Stimulated activated CD4-positive, alpha-beta T cell treated with anti-CD3 and anti-CD28 coated beads, Interleukin-4, amount 100 ng/mL, for 24 hours (primary cell): ENCODE results near the gene STAM.

Experiments
- DNase-seq: peaks from one replicate; pipeline ENCODE4 v3.0.0-alpha.2; 2020

STAM gene

DNA sequence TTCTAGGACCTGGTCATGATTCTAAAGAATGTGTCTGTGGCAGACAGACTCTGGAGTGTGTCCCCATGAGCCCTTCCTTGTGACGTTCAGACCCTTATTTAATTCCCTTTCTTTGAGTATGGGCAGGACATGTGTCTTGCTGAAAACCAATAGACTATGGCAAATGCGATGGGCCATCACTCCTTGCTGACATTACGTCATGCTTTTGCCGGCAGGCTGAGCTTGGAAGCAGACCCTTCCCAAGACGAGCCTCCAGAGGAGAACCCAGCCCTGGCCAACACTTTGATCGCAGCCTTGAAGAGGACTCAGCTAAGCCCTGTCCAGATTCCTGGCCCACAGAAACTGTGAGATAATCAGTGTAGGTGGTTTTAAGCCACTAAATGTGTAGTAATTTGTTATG, 89.7 kb downstream of the STAM start:
- no peak for DNase-seq

DNA sequence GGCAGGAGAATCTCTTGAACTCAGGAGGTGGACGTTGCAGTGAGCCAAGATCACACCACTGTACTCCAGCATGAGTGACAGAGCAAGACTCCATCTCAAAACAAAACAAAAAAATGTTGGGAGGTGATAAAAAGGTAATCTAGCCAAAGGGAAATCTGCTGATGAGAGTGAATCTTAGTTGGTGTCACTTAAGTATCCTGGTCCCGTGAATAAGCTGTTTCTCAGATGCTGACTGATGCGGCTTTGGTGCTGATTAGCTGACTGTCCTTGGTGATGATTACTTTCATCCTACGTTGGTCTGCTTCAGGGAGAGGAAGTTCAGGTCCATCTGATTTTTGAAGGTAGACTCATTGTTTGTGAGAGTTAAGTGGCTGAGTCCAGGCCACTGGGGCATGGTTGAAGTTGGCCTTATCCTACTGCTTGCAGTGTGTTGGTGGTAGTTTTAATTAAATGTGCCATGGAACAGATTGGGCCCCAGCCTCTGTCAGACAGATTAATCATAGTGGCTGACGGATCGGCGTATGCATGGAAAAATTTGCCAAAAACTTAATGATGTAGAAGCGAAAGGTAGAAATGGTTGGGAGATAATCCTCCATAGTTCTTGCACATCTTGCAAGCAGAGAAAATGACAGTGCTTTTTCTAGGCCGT, 90.6 kb downstream of the STAM start:
- DNase-seq: no peak

DNA sequence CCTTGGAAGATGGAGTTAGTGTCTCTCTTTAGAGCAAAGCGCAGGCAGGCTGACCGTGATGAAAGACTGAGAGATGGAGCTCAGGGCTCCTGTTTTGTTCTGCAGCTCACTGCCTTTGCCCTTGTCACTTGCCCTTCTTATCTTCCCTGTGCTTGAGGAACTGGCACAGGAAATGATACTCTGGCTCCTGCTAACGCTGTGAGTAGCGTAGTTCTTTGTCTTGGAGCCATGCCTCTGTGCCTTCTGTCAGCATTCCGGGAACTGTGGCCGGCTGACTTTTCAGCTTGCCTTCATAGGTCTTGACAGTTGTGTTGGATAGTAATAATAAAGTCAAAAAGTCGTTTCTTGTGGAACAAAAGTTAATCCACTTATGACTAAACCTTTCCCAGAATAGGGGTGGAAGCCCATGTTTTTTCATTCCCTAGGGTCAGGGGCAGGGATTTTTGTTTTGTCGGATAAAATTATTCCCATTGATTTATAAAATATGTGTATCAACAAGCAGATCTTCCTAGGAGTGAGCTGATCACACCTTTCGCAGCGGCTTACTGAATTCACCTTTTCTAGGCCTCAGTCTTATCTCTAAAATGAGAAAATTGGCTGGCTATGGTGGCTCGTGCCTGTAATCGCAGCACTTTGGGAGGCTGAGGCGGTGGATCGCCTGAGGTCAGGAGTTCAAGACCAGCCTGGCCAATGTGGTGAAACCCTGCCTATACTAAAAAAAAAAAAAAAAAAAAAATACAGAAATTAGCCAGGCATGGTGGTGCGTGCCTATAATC, 91.4 kb downstream of the STAM start:
- no peak for DNase-seq

DNA sequence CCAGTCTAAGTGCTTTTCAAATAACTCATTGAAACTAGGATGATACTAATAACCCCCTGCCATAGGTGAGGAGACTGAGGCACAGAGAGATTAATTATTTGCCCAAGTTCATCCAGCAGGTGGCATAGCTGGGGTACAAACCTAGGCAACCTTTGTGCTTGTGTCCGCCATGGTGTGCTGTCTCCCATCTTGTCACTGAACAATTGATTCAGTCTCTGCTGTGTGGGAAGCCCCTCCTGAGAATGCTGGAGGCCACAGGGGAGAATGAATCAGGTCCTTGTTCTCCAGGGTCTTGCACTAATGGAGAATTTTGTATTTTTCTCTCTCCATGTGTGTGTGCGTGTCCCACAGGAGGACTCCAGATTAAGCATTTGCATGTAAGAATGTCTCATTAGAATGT, 92.3 kb downstream of the STAM start:
- DNase-seq: no peak

DNA sequence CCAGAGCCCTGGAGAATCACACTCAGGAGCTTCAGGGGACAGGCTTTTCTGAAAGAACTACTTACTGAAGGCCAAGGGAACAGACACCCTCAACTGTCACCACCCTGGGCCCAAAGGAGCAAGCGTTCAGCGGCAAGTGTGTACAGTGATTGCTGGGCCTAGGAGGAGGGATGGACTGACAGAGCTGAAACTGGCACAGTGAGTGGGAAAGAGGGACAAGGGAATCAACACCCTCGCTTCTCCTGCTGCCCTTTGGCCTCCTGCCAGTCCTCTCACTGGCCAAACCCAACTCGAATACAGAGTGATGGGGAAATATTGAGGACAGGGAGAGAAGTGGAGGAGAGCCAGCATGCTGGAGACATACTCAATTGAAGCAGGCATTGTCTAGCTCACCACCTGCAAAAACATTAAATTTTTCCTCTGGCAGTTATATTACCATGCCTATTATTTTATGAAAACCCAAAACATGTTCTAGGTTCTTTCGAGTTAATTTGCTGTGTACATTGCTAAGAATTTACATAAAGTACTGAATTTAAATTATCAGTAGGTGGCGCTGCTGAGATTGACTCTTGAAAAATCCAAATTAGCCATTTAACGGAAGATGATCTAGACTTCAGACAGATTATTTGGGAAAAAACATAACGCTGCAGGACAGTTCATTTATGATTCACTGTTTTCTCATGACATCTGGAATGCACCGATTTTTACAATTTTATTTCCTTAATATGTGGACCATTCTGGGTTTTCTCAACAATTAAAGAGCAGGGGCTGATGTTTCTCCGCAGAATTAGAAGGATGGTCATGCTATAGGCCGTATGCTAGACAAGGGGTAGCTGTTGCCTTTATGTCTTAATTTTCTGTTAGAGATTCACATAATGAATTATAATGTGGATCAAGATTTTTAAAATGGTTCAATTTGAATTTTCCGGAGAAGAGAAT, 93.3 kb downstream of the STAM start:
- no peak for DNase-seq

DNA sequence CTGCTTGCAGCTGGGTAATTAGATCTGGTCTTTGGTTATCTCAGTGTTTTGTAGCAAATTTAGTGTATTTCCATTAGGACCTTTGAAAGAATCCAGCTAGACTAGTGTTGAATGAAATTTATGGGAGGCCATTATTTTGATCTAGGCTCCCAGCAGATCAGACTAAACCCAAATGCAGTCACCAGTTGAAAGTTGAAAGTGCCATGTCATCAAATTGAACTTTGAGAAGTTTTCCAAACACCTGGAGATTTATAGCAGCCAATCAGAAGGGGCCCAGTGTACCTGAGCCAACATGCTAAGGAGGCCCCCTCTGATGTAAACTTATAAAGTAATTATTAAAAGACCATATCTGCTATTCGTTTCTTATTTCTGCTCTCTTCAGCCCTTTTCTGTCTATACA, 96.7 kb downstream of the STAM start:
- DNase-seq: no peak

DNA sequence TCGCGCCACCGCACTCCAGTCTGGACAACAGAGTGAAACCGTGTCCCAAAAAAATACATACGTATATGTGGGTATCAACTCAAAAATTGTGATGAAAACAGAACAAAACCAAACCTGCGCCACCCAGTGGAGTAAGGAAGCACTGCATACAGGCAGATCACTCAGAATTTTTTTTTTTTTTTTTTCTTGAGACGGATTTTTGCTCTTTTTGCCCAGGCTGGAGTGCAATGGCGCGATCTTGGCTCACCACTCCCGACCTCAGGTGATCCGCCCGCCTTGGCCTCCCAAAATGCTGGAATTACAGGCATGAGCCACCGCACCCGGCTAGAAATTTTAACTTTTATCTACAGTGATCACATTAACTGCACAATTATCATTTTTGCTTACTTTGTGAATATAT, 99.0 kb downstream of the STAM start:
- peak; percentile 75 for DNase-seq

DNA sequence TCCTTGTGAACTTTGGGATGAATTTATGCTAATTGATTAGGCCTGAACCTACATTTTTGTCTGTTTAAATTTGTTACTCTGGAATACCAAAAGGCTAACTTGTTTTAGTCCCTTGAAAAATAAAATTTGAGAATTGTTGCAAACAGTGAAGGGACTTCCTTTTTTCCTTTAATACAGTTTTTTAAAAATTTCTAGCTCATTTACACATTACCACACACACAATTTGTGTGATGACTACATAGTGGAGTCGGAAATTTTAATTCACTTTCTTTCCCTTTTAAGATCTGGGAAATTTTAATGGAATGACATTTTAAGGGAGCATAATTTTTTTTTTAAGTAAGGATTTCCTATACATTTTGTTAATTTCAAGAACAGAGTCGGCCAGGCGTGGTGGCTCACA, 99.5 kb downstream of the STAM start:
- no peak for DNase-seq

DNA sequence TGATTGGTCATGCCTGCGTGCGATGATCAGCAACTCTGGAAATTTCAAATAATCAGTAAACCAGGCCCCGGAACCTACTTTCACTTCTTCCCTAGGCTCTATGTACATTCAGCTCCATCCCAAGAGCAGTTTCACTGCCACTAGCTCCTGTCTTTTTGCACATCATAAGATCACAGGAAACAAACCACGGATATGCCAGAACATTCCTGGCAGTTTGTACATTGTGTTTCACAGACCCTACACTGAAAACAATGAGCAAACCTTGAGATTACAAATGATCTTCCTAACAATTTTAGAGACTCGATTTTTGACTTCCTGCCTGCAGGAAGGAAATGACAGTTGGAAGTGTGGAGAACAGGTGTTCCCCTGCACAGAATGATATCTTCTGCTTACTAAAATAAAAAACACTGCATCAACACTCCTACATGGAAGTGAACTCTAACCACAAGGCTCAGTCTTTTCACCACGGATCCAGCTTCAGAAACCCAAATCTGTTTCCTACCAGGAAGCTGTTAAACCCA, 100.5 kb downstream of the STAM start:
- DNase-seq: no peak

DNA sequence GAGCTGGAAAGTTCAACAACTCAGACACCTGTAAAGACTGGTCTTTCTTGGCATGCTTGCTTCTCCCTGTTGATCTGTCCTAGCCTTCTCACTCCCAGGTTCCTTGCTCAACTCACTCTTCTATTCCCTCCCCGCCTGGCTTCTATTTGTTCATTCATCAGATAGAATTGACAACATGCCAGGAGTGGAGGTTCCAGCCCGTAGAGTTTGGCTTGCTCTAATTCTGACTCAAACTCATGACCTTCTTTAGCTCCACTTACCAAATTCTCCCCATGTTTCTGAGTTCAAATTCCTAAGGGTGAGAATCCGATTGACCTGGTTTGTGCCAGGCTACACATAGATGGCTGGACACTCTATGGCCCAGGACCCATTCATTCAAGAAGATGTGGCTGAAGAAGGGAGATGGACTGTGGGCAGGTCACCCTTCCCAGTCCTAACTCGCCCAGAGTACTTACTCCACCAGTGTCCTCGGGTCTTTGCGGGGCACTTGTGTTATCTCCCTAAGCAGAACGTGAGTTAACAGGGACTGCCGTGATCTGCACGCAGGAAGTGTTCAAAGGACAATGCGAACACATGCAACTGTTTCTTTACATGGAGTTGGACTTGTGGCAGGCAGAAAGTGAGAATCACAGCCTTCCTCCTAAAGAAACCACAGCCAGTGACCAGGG, 104.1 kb downstream of the STAM start:
- no peak for DNase-seq

DNA sequence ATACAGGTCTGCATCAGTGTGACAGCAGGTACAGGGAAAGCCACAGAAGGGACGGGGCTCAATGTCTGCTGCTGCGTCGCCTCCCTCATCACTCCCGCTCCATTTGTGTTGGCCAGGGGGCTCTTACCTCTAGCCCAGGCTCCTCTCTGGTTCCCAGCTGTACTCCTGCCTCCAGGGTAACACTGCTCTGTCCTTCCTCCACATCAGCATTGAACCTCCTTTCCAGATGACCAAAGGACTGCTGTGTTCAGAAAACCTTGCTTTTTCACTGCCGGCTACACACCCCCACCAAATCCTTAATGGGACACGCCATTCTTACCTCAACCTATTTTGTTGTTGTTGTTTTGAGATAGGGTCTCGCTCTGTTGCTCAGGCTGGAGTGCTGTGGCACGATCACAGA, 105.9 kb downstream of the STAM start:
- no peak for DNase-seq

DNA sequence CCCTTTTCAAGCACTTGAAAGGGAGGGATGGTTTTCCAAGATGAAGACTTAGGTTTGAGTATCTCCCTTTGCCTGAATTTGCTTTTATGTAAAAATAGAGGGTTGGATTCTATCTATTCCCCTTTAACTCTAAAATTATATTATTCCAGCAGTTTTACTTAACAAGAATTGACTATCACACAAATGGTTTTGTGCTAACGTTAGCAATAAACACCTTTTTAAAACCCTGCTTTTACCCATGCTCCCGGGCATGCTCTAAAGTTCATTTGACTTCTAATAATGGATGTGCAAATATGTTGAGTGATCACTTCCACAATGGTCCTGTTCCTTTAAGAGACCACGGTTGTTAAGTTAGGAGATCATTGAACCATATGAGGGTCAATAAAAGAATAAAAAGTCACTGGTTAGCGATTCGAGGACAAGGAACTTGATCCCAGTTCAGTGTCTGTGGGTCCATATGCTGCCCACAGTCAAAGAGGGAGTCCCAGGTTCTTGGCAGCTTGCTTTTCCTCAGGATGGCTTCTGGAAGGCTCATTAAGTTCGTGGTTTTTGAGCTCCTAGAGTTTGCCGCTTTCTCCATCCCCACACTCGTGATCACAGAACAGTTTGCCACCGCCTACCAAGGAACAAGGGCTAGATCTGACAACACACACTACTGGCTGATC, 108.0 kb downstream of the STAM start, which contains the start of gene TMEM236:
TSS of gene TMEM236 (plus strand) at position 421 of the 665 bp plus-strand sequence. CDS start at position 516, 95 bp downstream.
- DNase-seq: no peak

DNA sequence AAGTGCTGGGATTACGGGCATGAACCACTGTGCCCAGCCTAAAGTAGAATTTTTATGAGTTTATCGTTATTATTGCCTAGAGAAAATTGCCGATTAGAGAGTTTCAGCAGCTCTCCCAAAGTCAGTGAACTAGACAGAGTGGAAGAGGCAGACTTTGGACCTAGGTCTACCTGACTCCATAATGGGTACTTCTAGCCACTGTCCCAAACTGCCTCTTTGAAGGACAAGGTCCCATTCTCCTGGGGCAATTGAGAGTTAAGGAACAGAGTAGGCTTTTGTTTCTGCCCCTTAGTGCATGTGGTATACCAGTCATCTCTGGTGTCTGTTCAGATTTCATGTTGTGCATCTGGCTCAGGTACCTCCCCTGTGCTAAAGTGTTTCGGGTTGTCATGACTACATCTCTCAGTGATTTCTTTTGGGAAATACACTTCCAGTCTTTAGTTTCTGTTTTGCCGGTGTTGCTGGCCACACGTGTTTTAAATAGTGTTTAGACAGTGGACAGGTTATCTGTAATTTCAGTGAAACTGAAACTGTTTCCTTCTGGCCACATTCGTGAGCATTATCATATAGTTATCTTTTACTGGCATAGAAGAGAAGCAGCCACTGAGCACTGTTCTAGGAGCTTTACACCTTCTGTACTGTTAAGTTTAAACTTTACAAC, 112.7 kb downstream of the STAM start:
- no peak for DNase-seq

DNA sequence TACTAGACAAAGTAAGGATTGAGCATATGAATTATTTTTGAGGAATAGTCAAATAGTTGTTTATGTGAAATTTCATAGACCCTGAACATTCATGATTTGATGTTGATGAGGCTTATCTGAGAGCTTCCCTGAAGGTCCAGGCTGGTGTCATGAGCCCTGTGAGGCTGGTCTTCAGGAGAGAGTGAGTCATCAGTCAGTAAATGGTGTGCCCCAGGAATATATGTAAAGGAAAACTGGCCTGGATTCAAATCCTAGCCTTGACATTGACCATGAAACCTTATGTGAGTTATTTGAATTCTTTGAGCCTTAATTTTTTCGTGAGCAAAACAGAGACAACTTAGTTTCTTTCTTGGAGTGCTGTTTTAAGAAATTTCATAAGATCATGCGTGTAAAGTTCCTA, 114.2 kb downstream of the STAM start:
- no peak for DNase-seq

DNA sequence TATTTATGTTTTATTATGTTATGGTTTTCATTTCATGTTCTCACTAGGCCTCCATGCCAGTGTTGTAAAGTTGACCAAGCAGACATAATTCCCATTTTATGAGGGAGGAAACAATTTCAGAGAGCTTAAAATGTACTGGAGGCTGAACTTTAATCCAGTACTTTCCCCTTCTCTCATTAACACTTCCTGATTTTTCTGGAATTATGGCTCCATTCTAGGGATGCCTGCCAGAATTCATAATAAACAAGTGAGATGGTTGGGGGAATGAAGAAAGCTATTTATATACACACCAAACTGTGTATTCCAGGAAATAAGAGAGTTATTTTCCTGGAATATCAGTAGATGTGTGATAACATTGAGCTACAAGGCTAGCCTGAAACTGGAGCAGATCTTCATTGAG, 114.9 kb downstream of the STAM start:
- DNase-seq: no peak

DNA sequence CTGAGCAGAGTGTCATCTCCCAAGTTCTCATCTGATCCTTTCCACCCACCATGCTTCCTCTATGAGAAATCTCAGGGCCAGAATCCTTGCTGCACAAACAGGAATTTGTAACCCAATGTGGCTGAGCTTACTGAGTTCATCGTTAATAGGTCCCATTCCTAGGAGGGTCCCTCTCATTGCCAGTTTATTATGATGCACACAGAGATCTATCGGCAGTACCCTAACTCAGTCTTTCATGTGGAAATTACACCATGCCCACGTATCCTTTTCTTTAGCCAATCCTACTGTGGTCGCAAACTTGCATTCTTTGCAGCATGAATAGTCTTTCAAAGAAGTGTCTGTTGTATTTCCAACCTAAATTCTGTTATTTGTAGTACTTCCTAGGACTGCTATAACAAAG, 120.2 kb downstream of the STAM start:
- no peak for DNase-seq

DNA sequence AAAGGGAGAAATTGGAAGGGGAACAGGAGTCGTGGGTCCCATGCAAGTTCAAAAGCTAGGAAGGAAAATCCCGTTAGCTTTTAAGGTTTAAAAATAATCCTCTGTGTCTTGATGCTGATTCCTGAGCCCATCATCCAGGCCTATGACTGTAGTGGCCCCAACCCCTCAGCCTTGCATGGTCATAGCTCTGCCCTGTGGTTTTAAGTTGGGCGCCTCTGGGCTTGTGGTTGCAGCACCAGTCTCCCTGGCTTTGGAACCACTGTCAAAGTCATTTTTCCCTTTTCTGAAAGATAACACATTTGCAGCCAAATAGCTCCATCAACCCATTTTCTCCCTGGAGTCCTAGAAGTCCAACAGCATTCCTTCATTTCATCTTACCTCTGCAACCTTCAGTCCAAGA, 121.7 kb downstream of the STAM start:
- DNase-seq: no peak
